Neural cell (in vitro differentiated cells): ENCODE results near the gene TBC1D32. TPM values are rescaled to one million over a fixed set of nuclear protein-coding genes. Genes with fewer than 3 reads are reported as not detected.

Source experiments
- H2AFZ ChIP-seq: fragments of 200-600, 300-800 bp; sonication (generic), shearing (Covaris generic); 2 replicates; pipeline ENCODE4 v1.6.0; 2014; ENCODE audit warnings: low read depth, mild to moderate bottlenecking, antibody characterized with exemption, low read length, moderate library complexity
- H3F3A ChIP-seq: fragments of 200-600 bp; shearing (Covaris generic); 2 replicates; pipeline ENCODE4 v1.6.1; 2016; ENCODE audit warnings: mild to moderate bottlenecking, moderate library complexity, mixed read lengths, antibody characterized with exemption, low read length; ENCODE audit not compliant: insufficient read depth, poor library complexity, severe bottlenecking
- H3K27ac ChIP-seq: fragments of 200-600, 300-800 bp; sonication (generic), shearing (Covaris generic); 2 replicates; pipeline ENCODE4 v1.5.1; 2014; ENCODE audit warnings: mild to moderate bottlenecking, low read length, moderate library complexity
- H3K27me3 ChIP-seq: fragments of 300-800, 200-600 bp; sonication (generic), shearing (Covaris generic); 2 replicates; pipeline ENCODE4 v1.6.0; 2014; ENCODE audit warnings: mild to moderate bottlenecking, low read depth, low read length, moderate library complexity; ENCODE audit not compliant: insufficient read depth
- H3K36me3 ChIP-seq: fragments of 300-800, 200-600 bp; sonication (generic), shearing (Covaris generic); 2 replicates; pipeline ENCODE4 v1.5.1; 2014; ENCODE audit warnings: mild to moderate bottlenecking, antibody characterized with exemption, low read length, moderate library complexity; ENCODE audit not compliant: insufficient read depth
- H3K4me2 ChIP-seq: fragments of 300-800, 200-600 bp; sonication (generic), shearing (Covaris generic); 2 replicates; pipeline ENCODE4 v1.6.0; 2014; ENCODE audit warnings: mild to moderate bottlenecking, low read length
- H3K4me3 ChIP-seq: fragments of 300-800, 200-600 bp; sonication (generic), shearing (Covaris generic); 2 replicates; pipeline ENCODE4 v1.5.1; 2014; ENCODE audit warnings: mild to moderate bottlenecking, low read length, moderate library complexity
- H3K79me2 ChIP-seq: fragments of 200-600 bp; shearing (Covaris generic); replicated peaks from 2 replicates; pipeline ENCODE4 v1.6.0; 2014; ENCODE audit warnings: mild to moderate bottlenecking, low read length, moderate library complexity; ENCODE audit not compliant: insufficient read depth
- H3K9ac ChIP-seq: fragments of 300-800, 200-600 bp; sonication (generic), shearing (Covaris generic); 2 replicates; pipeline ENCODE4 v1.6.1; 2016; ENCODE audit warnings: mild to moderate bottlenecking, low read length, mixed read lengths
- H3K9me2 ChIP-seq: fragments of 200-600 bp; shearing (Covaris generic); 2 replicates; pipeline ENCODE4 v1.6.1; 2016; ENCODE audit warnings: mild to moderate bottlenecking, low read length, mixed read lengths; ENCODE audit not compliant: insufficient read depth
- H3K9me3 ChIP-seq: fragments of 200-600, 300-800 bp; sonication (generic), shearing (Covaris generic); 2 replicates; pipeline ENCODE4 v1.6.1; 2016; ENCODE audit warnings: mild to moderate bottlenecking, mixed run types, low read length, moderate library complexity, mixed read lengths
- H4K20me1 ChIP-seq: fragments of 200-600 bp; shearing (Covaris generic); 2 replicates; pipeline ENCODE4 v1.6.1; 2016; ENCODE audit warnings: mild to moderate bottlenecking, mixed run types; ENCODE audit not compliant: insufficient read depth
- CTCF ChIP-seq: fragments of 450-650 bp; IDR thresholded peaks from 2 replicates; pipeline ENCODE4 v1.5.1; 2014; ENCODE audit warnings: antibody characterized with exemption, mild to moderate bottlenecking, moderate library complexity; ENCODE audit not compliant: poor library complexity, severe bottlenecking
- EP300 ChIP-seq: fragments of 450-650 bp; conservative IDR thresholded peaks from 2 replicates; pipeline ENCODE4 v1.6.1; 2014; ENCODE audit warnings: antibody characterized with exemption, mild to moderate bottlenecking, moderate library complexity; ENCODE audit not compliant: poor library complexity, severe bottlenecking
- EZH2 ChIP-seq: fragments of 200-600, 300-800 bp; shearing (Covaris generic), sonication (generic); IDR thresholded peaks from 2 replicates; pipeline ENCODE4 v1.6.1; 2014; ENCODE audit warnings: antibody characterized with exemption, low read length, borderline replicate concordance, mild to moderate bottlenecking; ENCODE audit not compliant: insufficient read depth, poor library complexity, severe bottlenecking
- MXI1 ChIP-seq: fragments of 450-650 bp; conservative IDR thresholded peaks from 2 replicates; pipeline ENCODE4 v1.6.1; 2014; ENCODE audit warnings: antibody characterized with exemption, mild to moderate bottlenecking; ENCODE audit not compliant: poor library complexity, severe bottlenecking
- POLR2AphosphoS5 ChIP-seq: IDR thresholded peaks from 2 replicates; pipeline ENCODE4 v1.6.1; 2012
- RAD21 ChIP-seq: fragments of 450-650 bp; conservative IDR thresholded peaks from 2 replicates; pipeline ENCODE4 v1.6.1; 2014; ENCODE audit warnings: antibody characterized with exemption, mild to moderate bottlenecking, moderate library complexity
- REST ChIP-seq: IDR thresholded peaks from 2 replicates; pipeline ENCODE4 v1.6.1; 2012; ENCODE audit warnings: borderline replicate concordance
- SMC3 ChIP-seq: fragments of 450-650 bp; conservative IDR thresholded peaks from 2 replicates; pipeline ENCODE4 v1.6.1; 2014; ENCODE audit warnings: antibody characterized with exemption, mild to moderate bottlenecking, moderate library complexity; ENCODE audit not compliant: poor library complexity
- TAF1 ChIP-seq: IDR thresholded peaks from 2 replicates; pipeline ENCODE4 v1.6.1; 2012; ENCODE audit warnings: low read depth
- polyA plus RNA-seq: library from polyadenylated mRNA; depleted of rRNA; stranded (reverse); fragments of >200 nt; gene quantifications from 2 replicates; pipeline ENCODE4 v1.2.3, GENCODE V29; 2014

Gene TBC1D32
- polyA plus RNA-seq, 1 donor from 2014 or later = 33.2 TPM

GRCh38 chr6:121344539-121344938 lies 10.3 kb upstream of the TBC1D32 start:
- no peaks in the 10 kb centered on the region for H4K20me1 ChIP-seq
- no peak overlapping the region for H2AFZ ChIP-seq
- no peak overlapping the region for H3K4me3 ChIP-seq

GRCh38 chr6:121339639-121340226 lies 5.5 kb upstream of the TBC1D32 start:
- H3K9me3 ChIP-seq = no peaks in the 10 kb centered on the region
- no peaks in the 10 kb centered on the region for H3K9me2 ChIP-seq
- no peak overlapping the region for H3K4me2 ChIP-seq
- TF ChIP-seq POLR2AphosphoS5 (no peak), SMC3 (no peak), MXI1 (no peak), EP300 (no peak), REST (no peak), EZH2 (no peak), TAF1 (no peak), RAD21 (no peak)
- H3F3A ChIP-seq = no peaks in the 10 kb centered on the region
- no peak overlapping the region for H2AFZ ChIP-seq
- no peaks in the 10 kb centered on the region for H3K79me2 ChIP-seq
- H4K20me1 ChIP-seq = no peaks in the 10 kb centered on the region
- H3K27ac ChIP-seq = no peak overlapping the region
- no peaks in the 10 kb centered on the region for H3K36me3 ChIP-seq
- H3K4me3 ChIP-seq = no peak overlapping the region
- H3K9ac ChIP-seq = no peak overlapping the region
- no peaks in the 10 kb centered on the region for H3K27me3 ChIP-seq

More at GRCh38 chr6:121344539-121344938, 10.3 kb upstream of the TBC1D32 start:
- Histone ChIP-seq H3K9ac (no peak overlapping the region), H3K9me3 (no peaks in the 10 kb centered on the region), H3K9me2 (no peaks in the 10 kb centered on the region), H3K79me2 (no peaks in the 10 kb centered on the region), H3K27me3 (no peaks in the 10 kb centered on the region), H3K4me2 (no peak overlapping the region), H3K36me3 (no peaks in the 10 kb centered on the region), H3K27ac (no peak overlapping the region), H3F3A (no peaks in the 10 kb centered on the region)
- TF ChIP-seq RAD21 = no peak
- no peak for TF ChIP-seq MXI1
- no peak for TF ChIP-seq TAF1
- no peak for TF ChIP-seq SMC3
- no peak for TF ChIP-seq POLR2AphosphoS5
- no peak for TF ChIP-seq EP300
- TF ChIP-seq EZH2 = no peak
- no peak for TF ChIP-seq CTCF
- no peak for TF ChIP-seq REST
